HG02678 (cell line): Measurements from ENCODE around the gene POLK.
"Not testable (repeated sequence)": the region's sequence is repeated elsewhere in the genome, so short reads cannot be mapped to it uniquely, and the experiment has no call there.

ENCODE experiments used
- ATAC-seq: cut with Tn5 transposase; IDR thresholded peaks from one replicate; pipeline ENCODE4 v1.9.1; 2021; ENCODE audit warnings: mild to moderate bottlenecking, moderate library complexity; ENCODE audit not compliant: unreplicated experiment

Gene POLK

DNA sequence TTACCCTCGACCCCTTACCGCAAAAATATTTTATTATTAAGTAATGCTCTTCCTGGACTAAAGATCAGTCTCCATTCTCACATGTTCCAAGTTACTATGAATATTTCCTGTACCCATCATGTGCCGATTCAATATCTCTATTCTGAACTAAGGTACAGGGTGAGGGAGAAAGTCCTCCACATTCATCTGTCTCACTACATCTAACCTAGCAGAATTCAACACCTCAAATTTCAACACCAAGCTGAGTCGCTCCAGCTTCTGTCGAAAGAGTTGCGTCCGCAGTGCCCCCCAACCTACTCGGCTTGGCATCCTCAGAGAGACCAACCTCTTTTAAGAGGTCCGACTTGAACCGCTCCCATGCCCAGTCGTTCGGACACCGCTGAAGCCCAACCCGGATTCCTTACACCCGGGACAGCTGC lies 1.3 kb upstream of the POLK start:
- ATAC-seq, result peak; percentile 2

- peak; percentile 23 for ATAC-seq
These were observed 756 bp upstream of the POLK start for GRCh38 chr5:75510836-75511434.

DNA sequence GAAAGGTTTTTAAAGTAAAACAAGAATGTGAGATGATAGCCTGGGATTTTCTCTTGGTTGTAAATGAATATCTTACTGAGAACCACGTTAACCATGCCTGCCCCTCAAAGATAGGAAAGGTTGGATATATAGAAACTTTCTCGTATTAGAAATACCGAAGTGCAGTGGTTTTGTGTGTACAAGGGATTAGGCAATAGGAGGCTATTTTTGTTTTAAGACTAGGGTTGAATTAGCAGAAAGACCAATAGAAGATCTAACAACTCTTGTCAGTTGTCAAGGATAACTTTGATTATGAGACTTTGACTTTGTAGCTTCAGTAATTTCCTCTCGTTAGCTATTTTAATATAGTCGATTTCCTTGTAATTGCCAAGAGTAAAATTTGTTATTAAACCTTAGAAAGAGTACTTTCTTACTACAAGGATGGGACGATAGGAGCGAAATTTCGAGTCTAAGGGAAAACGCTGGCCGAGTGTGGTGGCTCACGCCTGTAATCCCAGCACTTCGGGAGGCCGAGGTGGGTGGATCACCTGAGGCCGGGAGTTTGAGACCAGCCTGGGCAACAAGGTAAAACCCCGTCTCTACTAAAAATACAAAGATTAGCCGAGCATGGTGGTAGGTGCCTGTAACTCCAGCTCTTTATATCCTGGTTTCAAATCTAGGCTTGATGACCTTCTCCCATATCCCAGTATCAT lies 838 bp downstream of the POLK start:
- no peak for ATAC-seq

DNA sequence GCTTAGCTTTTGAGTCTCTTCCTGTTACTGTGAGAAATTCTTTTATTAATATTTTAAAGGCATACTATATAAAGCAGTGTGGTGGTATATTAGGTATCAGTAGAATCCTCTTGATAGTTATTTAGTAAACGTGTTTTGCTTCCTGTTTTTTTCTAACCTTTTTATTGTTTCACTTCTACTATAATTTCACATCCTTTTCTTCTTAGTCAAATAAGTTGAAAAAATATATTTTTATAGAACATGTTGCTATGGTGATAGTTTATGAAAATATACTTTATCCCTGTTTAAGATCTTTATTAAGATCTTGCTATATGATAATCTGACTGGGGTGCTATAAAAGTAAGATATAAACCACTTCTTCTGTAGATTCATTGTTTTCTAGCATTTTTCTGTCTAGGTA lies 2.1 kb downstream of the POLK start:
- ATAC-seq, result no peak

DNA sequence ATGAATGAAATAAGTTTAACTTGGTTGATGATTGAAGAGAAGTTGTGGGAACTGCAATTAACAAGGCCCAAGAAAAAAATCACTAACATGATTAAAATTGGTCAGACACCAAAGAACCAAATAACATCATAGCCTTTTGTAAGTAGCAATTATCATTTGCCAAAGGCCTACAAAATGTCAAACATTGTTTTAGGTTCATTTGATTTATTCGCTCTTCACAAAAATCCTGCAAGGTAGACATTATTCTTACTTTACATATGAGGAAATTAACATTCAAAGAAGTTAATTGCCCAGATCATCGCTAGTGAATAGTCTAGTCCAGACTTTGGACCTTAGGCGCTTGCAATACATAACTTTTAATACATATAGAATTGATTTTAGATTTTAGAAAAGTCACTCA lies 2.6 kb downstream of the POLK start:
- ATAC-seq, result no peak

DNA sequence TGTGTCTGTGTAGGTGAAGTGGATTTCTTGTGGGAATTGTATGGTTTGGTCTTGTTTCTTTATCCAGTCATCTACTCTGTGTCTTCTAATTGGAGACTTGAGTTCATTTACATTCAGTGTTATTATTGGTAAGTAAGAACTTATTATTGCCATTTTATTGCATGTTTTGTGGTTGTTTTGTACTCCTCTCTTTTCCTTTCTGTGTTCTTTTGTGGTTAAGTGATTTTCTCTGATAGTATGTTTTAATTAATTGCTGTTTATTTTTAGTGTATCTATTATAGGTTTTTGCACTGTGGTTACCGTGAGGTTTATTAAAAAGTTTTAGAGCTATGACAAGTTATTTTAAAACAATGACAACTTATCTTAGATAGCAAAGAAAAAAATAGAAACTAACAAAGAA lies 8.1 kb downstream of the POLK start:
- ATAC-seq, result no peak

DNA sequence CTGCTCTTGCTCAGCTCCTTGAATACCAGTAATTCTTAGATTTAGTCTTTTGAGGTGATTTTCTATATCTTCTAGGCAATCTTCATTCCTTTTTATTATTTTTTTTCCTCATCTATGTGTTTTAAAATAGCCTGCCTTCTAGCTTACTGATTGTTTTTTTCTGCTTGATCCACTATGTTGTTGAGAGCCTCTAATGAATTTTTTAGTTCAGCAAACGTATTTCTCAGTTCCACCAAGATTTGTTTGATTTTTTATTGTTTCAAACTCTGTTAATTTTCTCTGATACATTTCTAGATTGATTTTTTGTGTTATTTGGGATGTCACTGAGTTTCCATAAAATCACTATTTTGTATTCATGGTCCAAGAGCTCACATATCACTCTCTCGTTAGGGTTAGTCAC lies 9.5 kb downstream of the POLK start:
- ATAC-seq, result no peak

GRCh38 chr5:75522025-75522424 lies 10.3 kb downstream of the POLK start:
- ATAC-seq, result no peak

- ATAC-seq, result no peak
These were observed 10.9 kb downstream of the POLK start for GRCh38 chr5:75522542-75522941.

GRCh38 chr5:75523275-75523674 lies 11.6 kb downstream of the POLK start:
- ATAC-seq, result no peak

DNA sequence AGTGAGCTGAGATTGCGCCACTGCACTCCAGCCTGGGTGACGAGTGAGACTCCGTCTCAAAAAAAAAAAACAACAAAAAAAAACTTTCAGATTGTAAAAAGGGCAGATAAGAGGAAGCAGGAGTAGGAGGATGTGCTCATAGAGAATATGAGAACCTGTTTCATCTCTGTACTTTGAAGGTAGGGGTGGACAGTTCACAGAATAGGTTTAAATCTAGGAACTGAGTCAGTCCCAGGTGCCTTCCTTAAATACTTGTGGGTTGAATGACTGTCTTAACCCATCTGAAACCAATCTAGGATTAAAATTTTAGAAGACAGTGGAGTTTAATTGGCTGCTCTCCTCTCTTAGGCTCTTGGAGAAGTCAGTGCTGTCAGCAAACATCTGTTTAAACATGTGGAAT lies 12.4 kb downstream of the POLK start:
- ATAC-seq, result peak; percentile 90

- ATAC-seq, result no peak
These were observed 12.9 kb downstream of the POLK start for GRCh38 chr5:75524591-75524990.

DNA sequence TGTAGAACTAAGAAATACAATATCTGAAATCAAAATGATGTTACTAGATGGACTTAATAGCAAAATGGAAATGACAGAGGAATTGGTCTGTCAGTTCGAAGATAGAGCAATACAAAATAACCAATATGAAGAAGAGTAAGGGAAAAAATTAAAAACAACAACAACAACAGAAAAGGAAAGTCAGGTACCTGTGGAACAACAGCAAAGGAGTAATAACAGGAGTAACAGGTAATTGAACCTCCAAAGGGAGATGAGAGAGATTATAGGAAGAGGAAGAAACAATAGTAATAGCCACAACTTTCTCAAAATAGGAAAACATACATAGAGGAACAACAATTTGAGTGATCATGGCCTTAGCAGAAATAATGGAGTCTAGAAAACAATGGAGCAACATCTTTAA lies 13.7 kb downstream of the POLK start:
- ATAC-seq, result no peak

GRCh38 chr5:75526070-75526469 lies 14.4 kb downstream of the POLK start:
- ATAC-seq, result no peak

GRCh38 chr5:75529185-75529584 lies 17.5 kb downstream of the POLK start:
- ATAC-seq, result no peak

GRCh38 chr5:75532190-75532589 lies 20.5 kb downstream of the POLK start:
- ATAC-seq, result no peak

- not testable (repeated sequence) for ATAC-seq
These were observed 22.0 kb downstream of the POLK start for GRCh38 chr5:75533716-75534115.

- ATAC-seq, result no peak
These were observed 23.0 kb downstream of the POLK start for GRCh38 chr5:75534734-75535133.

DNA sequence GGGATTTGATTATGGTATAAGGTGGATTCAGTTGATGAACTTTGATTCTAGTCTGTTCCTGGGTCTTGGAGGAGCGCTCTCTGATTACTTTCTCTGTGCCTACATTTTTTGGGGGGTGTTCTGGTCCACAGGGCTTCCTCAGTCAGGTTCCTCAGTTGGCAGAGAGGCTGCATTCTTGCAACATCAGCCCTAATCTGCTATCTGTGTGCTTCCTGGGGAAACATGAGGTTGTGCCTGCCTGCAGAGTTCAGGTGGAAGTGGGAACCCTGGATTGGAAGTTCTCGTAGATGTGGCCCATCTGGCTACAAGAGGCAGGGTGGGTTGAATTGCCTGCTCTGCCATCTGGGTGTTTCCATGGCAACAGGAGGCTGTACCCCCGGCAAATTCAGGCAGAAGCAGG lies 24.5 kb downstream of the POLK start:
- no peak for ATAC-seq

DNA sequence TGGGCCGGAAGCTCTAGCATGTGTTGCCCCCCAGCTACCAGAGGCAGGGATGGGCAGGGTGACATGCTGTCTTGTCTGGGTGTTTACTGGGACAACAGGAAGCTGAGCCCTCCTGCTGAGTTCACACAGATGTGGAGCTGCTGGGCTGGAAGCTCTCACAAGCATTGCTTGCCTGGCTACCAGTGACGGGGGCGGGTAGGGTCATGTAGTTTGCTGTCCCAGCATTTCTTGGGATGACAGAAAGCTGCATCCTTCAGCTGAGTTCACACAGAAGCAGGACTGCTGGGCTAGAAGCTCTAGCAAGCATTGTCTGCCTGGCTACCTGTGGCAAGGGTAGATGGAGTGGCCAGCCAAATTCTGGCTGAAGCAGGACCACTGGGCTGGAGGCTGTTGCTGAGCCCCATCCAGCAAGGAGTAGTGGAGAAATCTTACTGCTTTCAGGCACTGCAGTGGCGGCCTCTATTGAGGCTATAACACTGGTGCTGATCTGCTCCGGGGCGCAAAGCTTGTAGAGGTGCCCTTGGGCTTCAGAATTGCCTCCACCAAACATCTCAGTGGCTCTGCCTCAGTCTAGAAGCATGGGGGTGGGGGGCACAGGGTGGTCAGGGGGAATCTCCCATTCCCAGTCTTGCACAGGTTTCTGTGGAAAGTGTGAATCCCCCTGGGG lies 25.1 kb downstream of the POLK start:
- no peak for ATAC-seq

- ATAC-seq, result no peak
These were observed 26.5 kb downstream of the POLK start for GRCh38 chr5:75538211-75538610.

DNA sequence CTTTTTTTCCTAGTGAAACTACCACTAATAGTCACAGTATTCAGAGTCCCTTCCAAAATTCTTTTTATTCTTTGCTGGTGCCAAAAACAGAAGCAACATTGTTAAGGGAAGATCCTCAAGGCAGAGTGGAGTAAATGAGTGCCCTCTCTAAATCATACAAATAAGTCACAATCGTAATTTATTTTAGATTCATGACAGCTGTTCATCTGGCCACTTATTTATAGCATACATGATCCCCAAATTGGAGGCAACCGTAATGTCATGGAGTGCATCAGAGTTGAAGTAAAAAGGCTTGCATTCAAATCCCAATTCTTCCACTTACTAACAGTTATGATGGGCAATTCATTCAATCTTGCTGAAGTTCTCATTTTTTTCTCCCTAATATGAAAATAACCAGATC lies 33.4 kb downstream of the POLK start:
- no peak for ATAC-seq
